GM21576 (cell line): ENCODE data around the gene PRR5.

Experiments
- ATAC-seq: cut with Tn5 transposase; IDR thresholded peaks from one replicate; pipeline ENCODE4 v1.9.1; 2021; ENCODE audit warnings: mild to moderate bottlenecking, moderate library complexity; ENCODE audit not compliant: unreplicated experiment

The PRR5 gene

DNA sequence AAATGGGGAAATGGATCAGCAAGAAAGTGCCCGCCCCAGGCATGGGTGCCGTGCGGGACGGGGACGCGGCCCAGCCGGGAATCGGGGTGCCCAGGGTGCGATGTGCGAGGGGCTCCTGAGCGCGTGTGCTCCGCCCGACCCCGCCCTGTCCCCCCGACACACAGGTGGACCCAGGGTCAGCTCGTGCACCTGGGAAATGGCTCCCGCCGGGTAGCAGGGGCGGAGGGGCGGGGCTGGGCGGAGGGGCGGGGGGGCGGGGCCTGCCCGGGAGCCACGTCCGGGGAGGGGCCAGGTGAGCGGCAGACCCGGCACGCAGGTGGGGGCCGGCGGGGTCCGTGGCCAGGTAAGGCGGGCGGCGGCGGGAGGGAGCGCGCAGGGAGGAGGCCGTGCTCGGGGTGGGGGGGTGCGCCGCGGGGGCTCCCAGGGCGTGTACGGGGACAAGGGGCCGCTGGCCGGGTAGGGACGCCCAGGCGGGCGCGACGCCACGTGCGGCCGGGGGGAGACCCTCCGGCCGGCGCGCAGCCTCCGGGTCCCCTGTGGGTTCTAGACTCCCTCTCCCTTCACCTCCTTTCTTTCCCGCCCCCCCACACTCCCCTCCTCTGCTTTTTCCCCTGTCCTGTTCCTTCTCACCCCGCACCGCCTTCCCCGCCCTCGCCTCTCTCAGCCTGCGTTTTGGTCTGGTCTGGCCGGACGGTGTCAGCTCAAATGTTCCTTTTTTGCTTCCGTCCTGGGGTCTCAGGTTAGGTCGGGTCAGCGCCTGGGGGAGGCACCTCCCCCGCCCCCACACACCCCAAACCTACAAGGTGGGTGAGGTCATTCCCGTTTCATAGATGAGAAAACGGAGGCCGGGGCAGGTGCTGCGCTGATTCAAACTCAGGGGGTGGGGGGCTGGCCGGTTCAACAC, 50.5 kb downstream of the PRR5 start, which contains the start of gene ARHGAP8:
TSS of gene ARHGAP8 (plus strand) at position 291 of the 904 bp plus-strand sequence. CDS start 33,953 bp downstream, outside the sequence.
- ATAC-seq, result no peak

GRCh38 chr22:44753189-44754042, 51.4 kb downstream of the PRR5 start:
- no peak for ATAC-seq

DNA sequence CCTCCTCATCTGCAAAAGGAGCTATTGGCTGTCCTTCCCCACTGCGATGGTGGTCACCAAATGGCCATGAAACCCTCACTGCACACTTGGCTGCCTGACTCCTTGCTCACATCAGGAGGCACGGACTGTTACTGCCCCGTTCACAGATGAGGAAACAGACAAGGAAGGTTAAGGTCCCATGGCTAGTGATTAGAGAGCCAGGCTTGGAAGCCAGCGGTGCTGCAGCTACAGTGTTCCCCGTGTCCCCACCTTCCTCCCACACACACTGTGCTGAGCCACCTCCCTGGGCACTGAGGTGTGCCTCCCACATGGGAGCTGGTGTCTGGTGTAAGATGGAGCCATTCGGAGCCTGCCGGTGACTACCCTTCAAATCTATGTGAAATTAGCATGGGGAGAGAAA, 53.0 kb downstream of the PRR5 start:
- ATAC-seq, result no peak

DNA sequence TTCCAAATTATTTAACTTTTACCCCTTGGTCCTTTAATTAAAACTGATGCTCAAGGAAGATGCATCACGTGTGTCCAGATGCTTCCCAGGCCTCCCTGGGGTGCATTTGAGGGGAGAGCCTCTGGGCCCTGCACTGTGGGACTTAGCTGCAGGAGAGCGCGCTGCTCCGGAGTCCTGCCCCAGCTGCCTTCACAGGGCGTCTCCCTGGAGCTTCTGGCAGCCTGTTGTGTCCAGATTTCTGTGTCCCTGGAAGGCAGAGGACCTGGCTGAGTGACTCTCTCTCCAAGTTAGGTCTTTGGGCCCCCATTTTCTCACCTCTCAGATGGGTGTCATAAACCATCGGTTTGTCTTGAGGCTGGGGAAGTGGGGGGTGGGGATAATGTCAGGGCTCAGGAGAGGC, 53.4 kb downstream of the PRR5 start:
- no peak for ATAC-seq

GRCh38 chr22:44755956-44756361, 54.0 kb downstream of the PRR5 start:
- ATAC-seq, result no peak

DNA sequence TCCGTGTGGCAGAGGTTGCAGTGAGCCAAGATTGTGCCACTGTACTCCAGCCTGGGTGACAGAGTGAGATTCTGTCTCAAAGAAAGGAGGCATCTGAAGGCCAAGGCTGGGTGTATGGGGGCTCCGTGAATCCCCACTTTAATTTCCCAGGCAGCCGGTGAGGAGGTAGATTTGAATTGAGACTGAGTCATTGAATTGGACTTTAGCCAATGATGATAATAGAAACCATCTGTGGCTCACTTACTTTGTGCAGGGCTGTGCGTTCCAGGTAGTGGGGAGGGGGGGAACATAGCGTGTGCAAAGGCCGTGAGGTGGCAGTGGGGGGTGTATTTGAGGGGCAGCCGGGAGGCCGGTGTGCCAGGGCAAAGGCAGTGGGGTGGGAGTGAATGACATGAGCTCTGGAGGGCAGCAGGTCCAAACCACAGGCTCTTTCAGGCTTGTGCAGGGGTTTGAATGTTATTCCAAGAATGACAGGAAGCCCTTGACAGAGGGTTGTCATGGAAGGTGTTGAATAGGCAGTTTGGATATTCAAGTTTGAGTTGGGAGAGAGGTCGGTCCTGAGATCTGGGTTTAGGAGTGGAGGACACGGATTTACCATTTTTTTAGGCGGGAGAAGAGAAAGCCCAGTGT, 56.5 kb downstream of the PRR5 start:
- no peak for ATAC-seq

DNA sequence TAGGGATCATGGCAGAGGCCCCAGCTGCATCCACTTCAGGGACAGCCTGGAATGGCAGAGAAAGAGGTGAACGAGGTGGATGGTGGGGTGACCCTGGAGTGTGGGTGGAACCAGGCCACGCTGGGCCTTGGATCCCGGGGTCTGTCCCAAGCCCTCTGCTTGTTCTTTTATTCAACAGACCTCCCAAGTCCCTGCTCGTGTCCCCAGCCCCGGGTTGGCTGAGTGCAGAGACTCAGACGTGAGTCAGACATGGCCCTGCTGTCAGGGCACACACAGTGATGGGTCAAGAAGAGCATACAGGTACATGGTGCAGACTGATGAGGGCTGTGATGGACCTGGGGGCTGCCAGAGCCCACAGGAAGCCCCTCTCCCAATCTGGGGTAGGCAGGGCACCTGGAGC, 57.0 kb downstream of the PRR5 start:
- ATAC-seq, result no peak

DNA sequence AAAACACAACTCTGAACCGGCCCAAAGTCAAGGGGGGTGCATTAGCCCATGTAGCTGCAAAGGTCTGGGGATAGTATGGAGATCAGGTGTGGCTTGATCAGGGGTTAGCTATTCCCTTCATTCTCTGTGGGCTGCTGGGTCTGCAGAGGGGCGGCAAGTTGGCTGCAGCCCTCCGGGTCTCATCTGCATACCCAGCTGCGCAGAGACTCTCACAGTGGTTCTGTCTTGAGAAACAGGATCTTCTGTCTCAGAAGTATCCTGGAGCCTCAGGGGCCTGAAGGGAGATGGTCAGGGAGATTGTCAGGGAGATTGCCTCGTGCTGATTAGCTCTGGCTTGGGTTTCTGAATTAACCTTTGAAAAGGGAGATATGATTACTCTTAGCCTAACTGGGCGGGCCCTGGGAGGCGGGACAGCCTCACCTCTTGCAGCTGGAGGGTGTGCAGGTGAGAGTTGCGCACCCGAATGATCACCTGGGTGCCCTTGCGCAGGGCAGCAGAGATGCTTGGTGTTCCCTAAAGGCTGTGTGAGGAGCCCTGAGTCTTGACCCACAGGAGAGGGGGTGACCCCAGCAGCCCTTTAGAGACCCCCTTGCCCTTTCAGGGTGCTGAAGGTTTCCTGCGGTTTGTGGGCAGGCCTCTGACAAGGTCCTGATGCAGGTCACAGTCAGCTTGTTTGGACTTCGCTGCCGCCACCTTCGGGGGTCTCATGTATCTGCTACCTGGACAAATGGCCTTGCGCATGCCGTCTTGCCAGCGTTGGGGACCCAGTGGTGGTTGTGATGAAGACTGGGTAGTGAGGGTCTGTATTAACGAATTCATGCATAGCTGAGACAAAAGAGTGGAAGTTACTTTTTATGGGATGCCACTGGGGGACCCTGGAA, 57.7 kb downstream of the PRR5 start:
- ATAC-seq, result no peak

GRCh38 chr22:44760476-44760875, 58.5 kb downstream of the PRR5 start:
- no peak for ATAC-seq

GRCh38 chr22:44761025-44761424, 59.0 kb downstream of the PRR5 start:
- no peak for ATAC-seq

- ATAC-seq, result no peak
Measured at GRCh38 chr22:44764373-44764772, 62.4 kb downstream of the PRR5 start.

DNA sequence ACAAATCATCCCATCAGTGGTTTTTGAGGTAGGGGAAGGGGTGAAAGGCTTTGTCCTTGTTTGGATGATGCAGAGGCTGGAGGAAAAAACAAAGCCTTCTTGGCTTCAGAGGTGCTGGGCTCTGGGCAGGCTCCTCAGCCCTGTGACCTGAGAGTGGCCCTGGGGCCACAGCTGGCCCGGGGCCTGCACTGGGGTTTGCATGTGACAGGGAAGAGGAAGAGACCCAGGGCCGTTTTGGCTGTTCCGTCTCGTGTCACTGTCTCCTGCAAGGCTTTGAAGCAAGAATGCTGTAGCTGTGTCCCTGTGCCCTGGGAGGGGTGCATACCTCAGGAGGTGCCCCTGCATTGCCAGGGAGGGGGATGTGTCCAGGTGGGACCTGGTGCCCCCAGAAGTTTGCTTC, 63.0 kb downstream of the PRR5 start:
- ATAC-seq, result no peak

DNA sequence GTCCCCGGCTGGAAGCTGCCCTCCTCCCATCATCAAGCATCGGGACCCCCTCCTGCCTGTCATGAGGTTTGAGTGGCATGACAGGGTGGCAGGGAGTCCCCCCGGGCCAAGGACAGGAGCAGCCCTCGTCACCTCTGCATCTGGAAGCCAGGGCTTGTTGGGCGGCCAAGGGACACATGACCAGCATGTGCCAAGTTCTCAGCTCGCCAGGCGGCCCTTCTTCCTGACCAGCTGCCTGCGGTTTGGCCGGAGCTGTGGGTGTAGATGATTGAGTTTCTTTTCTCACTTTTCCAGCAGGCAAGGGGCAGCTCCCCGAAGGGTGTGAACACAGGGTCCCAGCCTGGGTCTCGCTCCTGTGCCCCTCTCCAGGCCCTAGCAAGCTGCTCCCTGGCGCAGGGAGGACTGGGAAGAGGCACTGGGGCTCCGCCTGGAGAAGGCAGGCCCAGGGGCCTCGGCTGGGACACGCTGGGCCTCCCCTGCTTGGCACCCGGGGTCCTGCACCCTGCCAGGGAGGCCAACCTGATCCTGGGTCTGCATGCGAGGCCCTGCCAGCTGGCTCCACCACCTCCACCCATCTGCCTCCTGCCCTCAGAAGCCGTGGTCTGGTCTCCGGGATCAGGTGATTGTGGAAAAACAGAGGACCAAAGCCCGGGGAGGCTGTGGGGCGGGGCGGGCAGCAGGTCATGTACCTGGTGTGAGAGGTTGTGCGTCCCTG, 63.7 kb downstream of the PRR5 start:
- ATAC-seq, result no peak

DNA sequence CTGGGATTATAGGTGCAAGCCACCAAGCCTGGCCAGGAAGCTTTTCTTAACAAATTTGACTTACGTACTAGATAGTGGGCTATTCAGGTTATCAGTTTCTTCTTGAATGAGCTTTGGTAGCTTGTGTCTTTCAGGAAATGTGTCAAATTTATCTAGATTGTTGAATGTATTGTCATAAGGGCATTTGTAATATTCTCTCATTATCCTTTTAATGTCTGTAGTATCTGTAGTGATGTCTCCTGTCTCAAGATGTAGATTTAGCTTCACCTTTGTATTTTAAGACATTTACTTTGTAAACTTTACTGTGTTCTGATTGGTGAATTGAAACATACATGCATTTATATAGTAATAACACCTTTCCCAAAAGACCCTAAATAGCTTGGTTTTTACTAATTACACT, 71.1 kb downstream of the PRR5 start:
- ATAC-seq, result no peak

GRCh38 chr22:44775862-44776261, 73.9 kb downstream of the PRR5 start:
- ATAC-seq, result no peak

DNA sequence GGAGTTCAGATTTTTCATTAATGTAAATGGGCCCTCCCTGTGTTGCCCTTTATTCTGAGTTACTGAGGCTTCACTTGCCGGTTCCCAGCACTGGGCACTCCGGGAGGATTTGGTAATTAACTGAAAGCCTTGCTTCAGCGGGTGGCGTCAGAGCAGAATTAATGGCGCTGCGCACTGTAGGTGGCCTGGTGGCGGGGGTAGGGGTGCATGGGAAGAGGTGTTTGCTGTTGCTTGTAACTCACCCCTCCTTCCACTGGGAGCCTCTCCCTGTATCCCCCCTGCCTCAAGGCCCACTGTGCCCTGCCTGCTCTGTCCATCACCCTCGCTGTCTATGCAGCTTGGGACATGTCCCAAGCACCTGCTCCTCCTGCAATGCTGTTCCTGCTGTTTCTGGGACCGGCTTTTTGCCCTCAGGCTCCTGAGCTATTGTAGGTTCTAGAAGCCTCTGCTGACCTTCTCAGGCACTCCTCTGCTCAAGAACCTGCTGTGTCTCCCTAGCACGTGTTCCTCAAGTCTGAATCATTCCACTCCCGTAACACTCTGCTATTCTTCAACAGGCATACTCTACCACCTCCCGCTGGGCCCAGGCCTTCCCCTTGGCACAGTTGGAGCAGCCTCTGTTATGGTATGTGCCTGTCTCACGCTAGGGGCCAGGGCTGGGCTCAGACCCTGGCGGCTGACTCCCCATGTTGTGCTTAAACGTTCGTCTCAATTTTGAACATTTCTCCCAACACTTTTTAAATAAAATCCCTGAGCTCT, 74.8 kb downstream of the PRR5 start:
- ATAC-seq, result no peak

DNA sequence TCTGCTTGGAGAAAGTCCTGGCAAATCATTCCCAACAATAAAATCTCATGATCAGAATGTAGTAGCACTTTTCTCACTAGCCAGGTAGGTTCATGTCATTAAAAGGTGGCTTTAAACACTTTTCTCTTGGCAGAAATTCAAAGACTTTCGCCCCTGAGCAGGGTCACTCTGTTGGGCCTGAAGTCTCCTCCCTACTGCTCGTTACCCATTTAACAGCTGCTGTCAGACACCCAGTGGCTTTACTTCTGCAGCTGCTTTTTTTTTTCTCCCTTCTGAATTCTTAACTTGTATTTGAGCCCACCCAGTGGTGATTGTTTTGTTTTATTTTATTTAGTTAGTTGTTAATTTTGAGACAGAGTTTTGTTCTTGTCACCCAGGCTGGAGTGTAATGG, 75.4 kb downstream of the PRR5 start:
- no peak for ATAC-seq

DNA sequence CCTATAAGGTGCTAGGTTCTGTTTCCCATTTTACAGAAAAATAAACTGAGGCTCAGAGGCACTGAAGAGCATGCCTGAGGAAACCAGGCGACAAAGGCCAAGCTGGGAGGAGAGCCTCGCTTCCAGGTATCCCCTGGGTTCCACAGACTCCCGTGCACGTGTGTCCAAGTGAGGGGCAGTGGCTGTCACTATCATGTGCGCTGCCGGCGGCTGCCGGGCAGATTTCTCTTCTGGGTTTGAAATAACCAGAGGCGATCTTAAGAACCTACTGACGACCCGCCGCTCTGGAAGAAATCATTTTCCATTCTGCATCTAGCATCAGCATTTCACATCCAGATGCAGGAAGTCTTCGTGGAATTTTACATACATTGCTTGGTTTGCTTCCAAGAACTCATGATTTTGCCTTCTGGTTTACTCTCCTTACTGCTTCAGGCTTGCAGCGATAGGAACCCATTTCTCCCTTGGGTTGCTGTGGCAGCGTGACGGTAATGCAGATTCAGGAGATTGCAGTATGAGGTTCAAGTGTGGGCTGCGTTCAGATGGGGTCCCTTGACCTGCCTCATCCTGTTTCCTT, 79.0 kb downstream of the PRR5 start:
- ATAC-seq, result no peak
